Measurements from ENCODE around the gene MYOG.

DNA sequence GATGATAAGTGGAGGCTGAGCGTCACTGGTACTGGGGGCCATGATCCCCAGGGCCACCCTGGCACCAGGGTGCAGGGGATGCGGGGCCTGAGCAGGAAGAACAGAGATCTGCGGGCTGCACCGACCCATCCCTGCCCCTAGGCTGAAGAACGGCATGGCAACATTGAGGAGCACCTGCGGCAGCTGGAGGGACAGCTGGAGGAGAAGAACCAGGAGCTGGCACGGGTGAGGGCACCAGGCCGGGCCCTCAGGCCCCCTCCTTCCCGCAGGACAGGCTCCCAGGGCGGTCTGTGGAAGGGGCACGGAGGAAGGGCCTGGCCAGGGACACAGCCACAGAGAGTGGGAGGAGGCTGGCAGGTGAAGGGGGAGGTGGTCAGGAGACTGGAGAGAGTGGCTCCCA lies 37.7 kb downstream of the MYOG start:
- TF ChIP-seq, protein P1, sequence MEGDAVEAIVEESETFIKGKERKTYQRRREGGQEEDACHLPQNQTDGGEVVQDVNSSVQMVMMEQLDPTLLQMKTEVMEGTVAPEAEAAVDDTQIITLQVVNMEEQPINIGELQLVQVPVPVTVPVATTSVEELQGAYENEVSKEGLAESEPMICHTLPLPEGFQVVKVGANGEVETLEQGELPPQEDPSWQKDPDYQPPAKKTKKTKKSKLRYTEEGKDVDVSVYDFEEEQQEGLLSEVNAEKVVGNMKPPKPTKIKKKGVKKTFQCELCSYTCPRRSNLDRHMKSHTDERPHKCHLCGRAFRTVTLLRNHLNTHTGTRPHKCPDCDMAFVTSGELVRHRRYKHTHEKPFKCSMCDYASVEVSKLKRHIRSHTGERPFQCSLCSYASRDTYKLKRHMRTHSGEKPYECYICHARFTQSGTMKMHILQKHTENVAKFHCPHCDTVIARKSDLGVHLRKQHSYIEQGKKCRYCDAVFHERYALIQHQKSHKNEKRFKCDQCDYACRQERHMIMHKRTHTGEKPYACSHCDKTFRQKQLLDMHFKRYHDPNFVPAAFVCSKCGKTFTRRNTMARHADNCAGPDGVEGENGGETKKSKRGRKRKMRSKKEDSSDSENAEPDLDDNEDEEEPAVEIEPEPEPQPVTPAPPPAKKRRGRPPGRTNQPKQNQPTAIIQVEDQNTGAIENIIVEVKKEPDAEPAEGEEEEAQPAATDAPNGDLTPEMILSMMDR (IDR thresholded peaks at IDR 0.05 in 8 of 11, conservative IDR thresholded peaks at IDR 0.05 in 3 of 11), result no peak
- TF ChIP-seq POLR2A (IDR thresholded peaks at IDR 0.05) (no peak), POLR2AphosphoS5 (IDR thresholded peaks at IDR 0.05) (no peak)

Data from spleen (tissue), 7 donors.